ENCODE results near the gene TXNL4A. TPM values are rescaled to one million over a fixed set of nuclear protein-coding genes. Genes with fewer than 3 reads are reported as not detected.

Gene TXNL4A
- total RNA-seq, 2 donors from 2014 or later = 115 to 197 TPM

DNA sequence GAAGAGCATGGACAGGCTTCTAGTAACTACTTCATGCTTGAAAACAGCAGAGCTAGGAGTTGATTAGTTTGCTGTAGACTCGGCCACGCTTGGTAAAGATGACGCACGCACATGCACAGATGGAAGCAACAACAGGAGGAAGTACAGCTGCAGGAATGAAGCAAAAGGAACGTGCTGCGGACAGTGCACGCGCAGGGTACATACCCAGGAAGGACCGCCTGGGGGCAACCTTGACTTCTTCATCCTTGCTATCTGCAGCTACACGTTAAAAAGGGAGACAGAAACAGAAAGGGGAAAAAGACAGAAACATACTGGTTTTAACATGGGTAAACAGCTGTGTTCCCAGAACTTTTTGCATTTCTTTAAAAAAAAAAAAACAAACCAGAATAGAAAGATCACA, 54.6 kb downstream of the TXNL4A start:
- H3K36me3 Mint-ChIP-seq (ENCODE audit: low read depth) = peaks cover 93% of the 10 kb centered on the region
- H3K27me3 Mint-ChIP-seq = no peaks in the 10 kb centered on the region
- H3K9me3 Mint-ChIP-seq = peaks cover 32% of the 10 kb centered on the region

DNA sequence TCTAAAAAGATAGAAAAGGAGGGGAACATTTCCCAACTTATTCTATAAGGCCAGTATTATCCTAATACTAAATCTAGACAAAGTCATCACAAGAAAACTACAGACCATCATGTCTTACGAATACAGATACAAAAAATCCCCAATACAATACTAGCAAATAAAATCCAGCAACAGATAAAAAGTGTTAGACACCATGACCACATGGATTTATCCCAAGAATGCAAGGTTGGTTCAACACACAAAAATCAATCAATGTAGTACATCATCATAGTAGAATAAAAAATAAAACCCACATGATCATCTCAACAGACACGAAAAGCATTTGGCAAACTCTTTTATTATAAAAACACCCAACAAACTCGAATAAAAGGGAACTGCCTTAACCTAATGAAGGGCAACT, 55.5 kb downstream of the TXNL4A start:
- peaks cover 95% of the 10 kb centered on the region for H3K36me3 Mint-ChIP-seq (ENCODE audit: low read depth)
- H3K9me3 Mint-ChIP-seq = peaks cover 33% of the 10 kb centered on the region
- H3K27ac Mint-ChIP-seq = no peak overlapping the region
- no peak overlapping the region for H3K4me3 Mint-ChIP-seq
- no peaks in the 10 kb centered on the region for H3K27me3 Mint-ChIP-seq
- peaks cover 10% of the 10 kb centered on the region for H3K4me1 Mint-ChIP-seq
- no peak for ATAC-seq (replicated peaks)

More for the DNA sequence above, 54.6 kb downstream of the TXNL4A start:
- ATAC-seq (replicated peaks) = no peak
- peaks cover 10% of the 10 kb centered on the region for H3K4me1 Mint-ChIP-seq
- H3K27ac Mint-ChIP-seq = no peak overlapping the region
- H3K4me3 Mint-ChIP-seq = no peak overlapping the region

DNA sequence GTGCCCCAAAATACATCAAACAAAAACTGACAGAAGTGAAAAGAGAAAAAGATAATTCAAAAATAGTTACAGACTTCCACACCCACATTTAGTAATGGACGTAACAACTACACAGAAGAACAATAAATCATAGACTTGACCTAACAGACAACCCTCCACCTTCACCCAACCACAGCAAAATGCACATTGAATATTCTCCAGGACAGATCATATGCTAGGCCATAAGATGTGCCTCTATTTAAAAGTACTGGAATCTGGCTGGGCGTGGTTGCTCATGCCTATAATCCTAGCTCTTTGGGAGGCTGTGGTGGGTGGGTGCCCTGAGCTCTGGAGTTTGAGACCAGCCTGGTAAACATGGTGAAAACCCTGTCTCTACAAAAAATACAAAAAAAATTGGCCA, 56.9 kb downstream of the TXNL4A start:
- Mint-ChIP-seq H3K27ac (no peak overlapping the region), H3K4me1 (peaks cover 4% of the 10 kb centered on the region)

DNA sequence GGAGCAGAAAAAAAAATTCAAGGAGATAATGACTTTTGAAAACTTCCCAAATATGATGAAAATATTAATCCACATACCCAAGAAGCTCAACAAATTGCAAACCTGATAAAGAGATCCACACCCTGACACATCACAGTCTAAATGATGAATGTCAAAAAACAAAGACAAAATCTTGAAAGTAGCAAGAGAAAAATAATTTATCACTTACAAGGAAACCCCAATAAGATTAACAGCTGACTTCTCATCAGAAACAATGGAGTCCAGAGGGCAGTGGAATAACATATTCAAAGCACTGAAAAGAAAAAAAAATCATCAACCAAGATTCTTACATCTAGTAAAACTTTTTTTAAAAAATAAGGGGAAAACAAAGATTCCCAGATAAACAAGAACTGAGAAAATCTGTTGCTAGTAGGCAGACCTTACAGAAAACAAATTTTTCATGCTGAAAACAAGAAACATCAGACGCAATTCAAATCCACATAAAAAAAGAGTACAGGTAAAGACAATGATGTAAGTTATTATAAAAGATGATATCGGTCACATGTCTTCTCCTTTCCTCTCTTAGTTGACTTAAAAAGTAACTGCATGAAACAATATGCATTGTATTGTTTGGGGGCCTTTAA, 58.2 kb downstream of the TXNL4A start:
- ATAC-seq (replicated peaks) = no peak
- peaks cover 4% of the 10 kb centered on the region for H3K4me1 Mint-ChIP-seq

More for the DNA sequence above, 56.9 kb downstream of the TXNL4A start:
- Mint-ChIP-seq H3K9me3 (peaks cover 33% of the 10 kb centered on the region), H3K27me3 (no peaks in the 10 kb centered on the region), H3K4me3 (no peak overlapping the region), H3K36me3 (ENCODE audit: low read depth) (peaks cover 82% of the 10 kb centered on the region)
- no peak for ATAC-seq (replicated peaks)

DNA sequence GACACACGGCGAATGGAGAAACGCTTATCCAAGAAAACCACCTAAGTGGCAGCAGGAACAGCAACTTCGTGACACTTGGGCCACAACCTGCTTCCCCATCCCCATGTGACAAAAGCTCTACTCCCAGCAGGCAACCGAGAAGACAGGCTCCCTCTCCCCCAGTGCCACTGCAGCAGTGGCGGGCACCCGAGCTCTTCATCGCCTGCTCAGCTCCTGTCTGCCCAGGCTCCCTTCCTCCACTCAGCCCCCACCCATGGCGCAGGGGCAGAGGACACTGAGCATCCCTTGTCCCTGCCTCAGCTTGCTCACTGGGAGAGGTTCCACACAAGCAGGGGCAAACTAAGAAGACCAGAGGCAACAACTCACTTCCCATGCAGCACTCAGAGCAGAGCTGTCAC, 59.8 kb downstream of the TXNL4A start:
- H3K27me3 Mint-ChIP-seq = no peaks in the 10 kb centered on the region
- peaks cover 26% of the 10 kb centered on the region for H3K9me3 Mint-ChIP-seq
- ATAC-seq (replicated peaks) = no peak
- H3K4me3 Mint-ChIP-seq = no peak overlapping the region
- peaks cover 59% of the 10 kb centered on the region for H3K36me3 Mint-ChIP-seq (ENCODE audit: low read depth)
- no peak overlapping the region for H3K27ac Mint-ChIP-seq
- peaks cover 4% of the 10 kb centered on the region for H3K4me1 Mint-ChIP-seq

More for the DNA sequence above, 58.2 kb downstream of the TXNL4A start:
- H3K27me3 Mint-ChIP-seq = no peaks in the 10 kb centered on the region
- H3K4me3 Mint-ChIP-seq = no peak overlapping the region
- peaks cover 69% of the 10 kb centered on the region for H3K36me3 Mint-ChIP-seq (ENCODE audit: low read depth)
- no peak overlapping the region for H3K27ac Mint-ChIP-seq
- H3K9me3 Mint-ChIP-seq = peaks cover 26% of the 10 kb centered on the region

DNA sequence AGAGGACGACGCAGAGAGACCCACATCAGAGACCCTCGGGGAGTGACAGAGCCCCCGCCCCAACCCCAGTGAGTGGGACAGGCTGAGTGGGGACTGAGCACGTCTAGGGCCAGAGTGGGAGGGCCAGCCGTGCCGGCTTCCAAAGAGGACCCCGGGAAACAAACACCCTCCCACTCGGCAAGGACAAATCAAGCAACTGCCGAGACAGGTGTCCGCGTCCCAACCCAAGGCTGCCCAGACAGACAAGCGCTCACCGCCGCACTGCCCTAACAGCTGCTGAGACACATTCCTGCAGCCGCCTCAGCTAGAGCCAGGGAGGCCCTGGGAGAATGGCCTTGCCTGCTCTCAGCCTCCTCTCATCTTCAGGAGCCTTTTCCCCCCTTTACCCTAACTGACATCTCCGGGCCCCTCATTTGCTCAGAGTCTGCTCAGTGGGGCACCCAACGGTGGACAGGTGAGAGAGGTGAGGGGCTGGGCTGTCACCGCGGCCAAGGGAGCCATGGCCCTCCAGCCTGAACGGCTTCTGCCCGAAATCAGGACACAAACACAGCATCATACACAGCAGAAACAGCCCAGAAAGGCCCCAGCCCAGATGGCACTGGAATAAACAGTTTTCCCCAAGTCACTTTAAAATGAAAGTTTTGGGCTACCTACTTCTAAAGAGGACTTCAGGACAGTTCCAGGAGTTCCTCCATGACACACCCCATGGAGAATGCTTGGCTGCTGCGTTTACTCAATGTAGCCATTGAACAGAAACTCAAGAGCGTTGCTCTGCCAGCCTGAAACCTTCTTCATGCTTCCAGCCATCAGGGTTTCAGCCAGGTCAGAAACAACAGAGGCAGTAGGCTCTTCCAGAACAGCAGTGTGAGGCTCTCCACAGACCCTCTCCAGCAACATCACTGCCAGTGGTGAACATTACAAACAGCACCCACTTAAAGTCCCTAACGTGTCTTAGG, 60.5 kb downstream of the TXNL4A start:
- no peak overlapping the region for H3K4me3 Mint-ChIP-seq
- H3K27ac Mint-ChIP-seq = no peak overlapping the region
- no peak for ATAC-seq (replicated peaks)
- H3K36me3 Mint-ChIP-seq (ENCODE audit: low read depth) = peaks cover 57% of the 10 kb centered on the region
- H3K27me3 Mint-ChIP-seq = no peaks in the 10 kb centered on the region
- peaks cover 4% of the 10 kb centered on the region for H3K4me1 Mint-ChIP-seq
- peaks cover 22% of the 10 kb centered on the region for H3K9me3 Mint-ChIP-seq

DNA sequence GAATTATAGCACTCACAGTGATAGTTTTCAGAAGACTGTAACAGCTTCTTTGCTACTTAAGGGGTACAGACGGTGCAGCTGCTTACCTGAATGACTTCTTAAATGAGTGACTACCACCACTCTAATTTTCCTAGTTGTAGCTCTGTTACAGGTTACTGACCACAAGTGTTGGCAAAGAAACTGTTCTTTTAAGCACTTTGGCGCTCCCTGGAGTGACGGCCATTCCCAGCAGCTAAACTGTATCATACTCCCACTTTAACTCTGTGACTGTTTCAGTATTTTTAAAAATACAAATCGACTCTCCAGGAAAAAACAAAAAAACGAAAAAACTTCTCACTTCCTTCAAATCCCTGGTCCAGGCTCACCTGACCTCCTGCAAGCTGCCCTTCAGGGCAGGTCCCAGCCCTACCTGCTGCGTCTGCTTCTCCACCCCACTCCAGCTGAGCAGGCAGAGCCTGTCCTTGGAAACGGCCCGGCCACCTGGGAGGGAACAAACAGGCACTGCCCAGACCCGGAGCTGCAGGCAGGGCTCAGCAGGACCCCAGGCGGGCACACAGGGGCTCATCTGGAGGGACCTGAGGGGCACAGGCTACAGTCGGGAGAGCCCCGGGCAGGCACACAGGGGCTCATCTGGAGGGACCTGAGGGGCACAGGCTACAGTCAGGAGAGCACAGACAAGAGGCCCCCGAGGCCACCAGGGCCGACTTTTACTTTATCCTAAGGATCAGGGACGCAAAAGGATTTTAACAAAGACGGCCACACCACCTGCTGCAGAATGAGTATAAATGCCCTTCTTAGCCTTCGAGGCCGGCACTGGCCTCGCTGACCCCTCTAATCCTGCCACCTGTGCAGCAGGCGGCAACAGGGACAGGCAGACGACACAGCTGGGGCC, 61.4 kb downstream of the TXNL4A start:
- peaks cover 4% of the 10 kb centered on the region for H3K4me1 Mint-ChIP-seq
- no peaks in the 10 kb centered on the region for H3K27me3 Mint-ChIP-seq
- H3K36me3 Mint-ChIP-seq (ENCODE audit: low read depth) = peaks cover 48% of the 10 kb centered on the region
- no peak overlapping the region for H3K4me3 Mint-ChIP-seq
- ATAC-seq (replicated peaks) = no peak
- H3K27ac Mint-ChIP-seq = no peak overlapping the region
- H3K9me3 Mint-ChIP-seq = peaks cover 16% of the 10 kb centered on the region

DNA sequence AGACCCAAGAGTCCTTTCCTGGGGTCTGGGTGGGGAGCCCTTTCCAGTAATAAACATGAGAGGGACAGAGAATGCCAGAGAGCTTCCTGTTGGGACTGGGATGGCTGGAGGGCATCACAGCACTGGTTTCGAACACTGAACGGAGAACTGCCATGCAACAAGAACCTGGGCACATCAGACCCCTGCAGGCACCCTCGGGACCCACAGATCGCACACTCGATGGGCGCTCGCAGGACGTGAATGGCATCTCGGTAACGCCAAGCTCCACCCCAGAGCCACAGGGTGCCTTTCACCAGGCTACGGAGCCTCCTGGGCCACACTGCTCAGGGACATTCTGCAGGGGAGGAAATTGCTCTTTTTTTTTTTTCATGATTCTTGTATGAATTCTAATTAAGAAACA, 62.1 kb downstream of the TXNL4A start:
- peaks cover 42% of the 10 kb centered on the region for H3K36me3 Mint-ChIP-seq (ENCODE audit: low read depth)
- no peak for ATAC-seq (replicated peaks)
- no peaks in the 10 kb centered on the region for H3K27me3 Mint-ChIP-seq
- no peak overlapping the region for H3K27ac Mint-ChIP-seq
- peaks cover 4% of the 10 kb centered on the region for H3K4me1 Mint-ChIP-seq
- no peak overlapping the region for H3K4me3 Mint-ChIP-seq
- H3K9me3 Mint-ChIP-seq = peaks cover 14% of the 10 kb centered on the region

DNA sequence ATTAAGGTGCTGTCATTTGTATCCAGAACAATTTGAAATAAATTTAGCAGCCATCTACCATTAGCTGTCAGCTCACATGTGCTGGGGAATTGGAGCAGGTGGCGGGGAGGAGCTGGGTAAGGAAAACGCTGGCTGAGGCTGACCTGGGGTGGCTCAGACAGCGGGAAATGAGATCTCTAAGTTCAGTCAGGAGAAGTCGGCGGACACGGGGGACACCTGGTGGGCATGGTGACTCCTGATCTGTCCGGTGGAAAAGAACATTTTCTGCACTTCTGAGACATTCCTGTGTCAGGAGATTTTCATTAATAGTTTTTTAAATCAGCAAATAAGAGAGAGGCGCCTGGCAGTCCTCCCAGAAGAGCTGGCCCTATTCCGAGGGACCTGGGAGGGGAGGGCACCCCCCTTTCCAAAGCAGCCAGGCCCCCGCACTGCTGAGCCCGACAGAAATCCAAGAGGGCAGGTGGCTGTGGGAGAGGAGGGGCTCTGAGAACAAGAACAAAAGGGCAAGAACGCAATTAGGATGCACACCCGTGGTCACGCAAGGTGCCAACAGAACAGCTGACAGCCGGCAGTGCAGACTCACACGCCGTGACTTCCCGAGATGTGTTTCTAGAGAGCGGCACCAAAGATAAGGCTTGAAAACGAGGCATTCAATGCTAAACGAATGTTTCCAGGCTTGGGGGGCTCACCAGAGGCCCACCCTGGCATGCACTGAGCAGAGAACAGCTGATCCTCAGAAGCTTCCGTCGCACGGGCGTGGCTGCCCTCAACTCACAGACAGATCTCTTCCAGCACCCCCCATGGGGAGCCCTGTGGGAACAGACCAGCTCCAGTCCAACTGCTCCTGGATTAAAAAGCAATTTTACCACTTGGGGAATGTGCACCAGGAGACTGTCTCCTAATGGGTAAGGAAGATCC, 63.3 kb downstream of the TXNL4A start:
- Mint-ChIP-seq H3K36me3 (ENCODE audit: low read depth) (peaks cover 34% of the 10 kb centered on the region), H3K4me1 (peaks cover 4% of the 10 kb centered on the region)
- ATAC-seq (replicated peaks) = no peak

DNA sequence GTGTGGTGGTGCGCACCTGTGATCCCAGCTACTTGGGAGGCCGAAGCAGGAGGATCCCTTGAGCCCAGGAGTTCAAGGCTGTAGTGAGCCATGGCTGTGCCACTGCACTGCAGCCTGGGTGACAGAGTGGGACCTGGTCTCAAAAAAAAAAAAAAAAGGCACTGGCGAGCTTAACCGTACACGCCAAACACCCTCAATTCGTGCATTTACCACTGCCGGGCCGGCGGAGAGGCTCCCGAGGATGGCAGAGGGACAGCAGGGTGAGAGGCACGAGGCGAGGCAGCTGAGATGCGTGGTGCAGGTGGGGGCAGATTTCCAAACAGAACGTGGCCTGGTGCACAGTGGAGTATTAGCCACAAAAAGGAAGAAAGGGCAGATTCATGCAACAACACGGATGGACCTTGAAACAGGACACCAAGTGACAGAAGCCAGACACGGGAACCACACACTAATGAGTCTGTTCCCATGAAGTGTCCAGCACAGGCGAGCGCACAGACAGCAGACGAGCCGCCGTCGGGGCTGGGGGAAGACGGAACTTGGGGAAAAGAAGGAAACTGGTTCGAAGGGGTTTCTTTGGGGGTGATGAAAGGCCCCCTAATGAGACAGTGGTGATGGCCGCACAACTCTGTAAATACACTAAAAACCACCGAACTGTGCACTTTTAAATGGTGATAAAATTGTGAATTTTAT, 64.3 kb downstream of the TXNL4A start:
- H3K4me3 Mint-ChIP-seq = no peak overlapping the region
- peaks cover 23% of the 10 kb centered on the region for H3K36me3 Mint-ChIP-seq (ENCODE audit: low read depth)
- peaks cover 2% of the 10 kb centered on the region for H3K4me1 Mint-ChIP-seq
- H3K27me3 Mint-ChIP-seq = no peaks in the 10 kb centered on the region
- no peak overlapping the region for H3K27ac Mint-ChIP-seq
- ATAC-seq (replicated peaks) = no peak
- peaks cover 3% of the 10 kb centered on the region for H3K9me3 Mint-ChIP-seq

More for the DNA sequence above, 63.3 kb downstream of the TXNL4A start:
- Mint-ChIP-seq H3K4me3 (no peak overlapping the region), H3K9me3 (peaks cover 11% of the 10 kb centered on the region), H3K27me3 (no peaks in the 10 kb centered on the region), H3K27ac (no peak overlapping the region)

DNA sequence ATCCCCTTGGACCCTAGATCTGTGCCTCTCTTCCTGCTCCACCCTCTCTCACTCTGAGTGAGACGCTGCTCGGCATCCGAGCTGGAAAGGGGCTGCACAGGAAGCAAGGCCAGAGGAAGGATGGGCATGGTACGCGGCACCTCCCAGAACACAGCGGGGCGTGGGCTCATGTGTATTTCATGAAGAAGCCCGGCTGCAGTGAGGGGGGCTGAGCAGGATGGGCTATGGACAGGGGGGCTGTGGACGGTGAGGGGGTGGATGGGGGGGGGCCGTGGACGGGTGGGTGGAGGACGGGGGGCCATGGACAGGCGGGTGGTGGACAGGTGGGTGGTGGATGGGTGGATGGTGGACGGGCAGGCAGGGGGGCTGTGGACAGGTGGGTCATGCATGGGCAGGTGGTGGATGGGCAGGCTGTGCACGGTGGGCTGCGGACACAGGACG, 65.4 kb downstream of the TXNL4A start:
- peaks cover 16% of the 10 kb centered on the region for H3K36me3 Mint-ChIP-seq (ENCODE audit: low read depth)
- H3K4me3 Mint-ChIP-seq = no peak overlapping the region
- H3K4me1 Mint-ChIP-seq = no peaks in the 10 kb centered on the region
- no peak overlapping the region for H3K27ac Mint-ChIP-seq
- H3K27me3 Mint-ChIP-seq = no peaks in the 10 kb centered on the region
- ATAC-seq (replicated peaks) = no peak
- H3K9me3 Mint-ChIP-seq = no peaks in the 10 kb centered on the region

DNA sequence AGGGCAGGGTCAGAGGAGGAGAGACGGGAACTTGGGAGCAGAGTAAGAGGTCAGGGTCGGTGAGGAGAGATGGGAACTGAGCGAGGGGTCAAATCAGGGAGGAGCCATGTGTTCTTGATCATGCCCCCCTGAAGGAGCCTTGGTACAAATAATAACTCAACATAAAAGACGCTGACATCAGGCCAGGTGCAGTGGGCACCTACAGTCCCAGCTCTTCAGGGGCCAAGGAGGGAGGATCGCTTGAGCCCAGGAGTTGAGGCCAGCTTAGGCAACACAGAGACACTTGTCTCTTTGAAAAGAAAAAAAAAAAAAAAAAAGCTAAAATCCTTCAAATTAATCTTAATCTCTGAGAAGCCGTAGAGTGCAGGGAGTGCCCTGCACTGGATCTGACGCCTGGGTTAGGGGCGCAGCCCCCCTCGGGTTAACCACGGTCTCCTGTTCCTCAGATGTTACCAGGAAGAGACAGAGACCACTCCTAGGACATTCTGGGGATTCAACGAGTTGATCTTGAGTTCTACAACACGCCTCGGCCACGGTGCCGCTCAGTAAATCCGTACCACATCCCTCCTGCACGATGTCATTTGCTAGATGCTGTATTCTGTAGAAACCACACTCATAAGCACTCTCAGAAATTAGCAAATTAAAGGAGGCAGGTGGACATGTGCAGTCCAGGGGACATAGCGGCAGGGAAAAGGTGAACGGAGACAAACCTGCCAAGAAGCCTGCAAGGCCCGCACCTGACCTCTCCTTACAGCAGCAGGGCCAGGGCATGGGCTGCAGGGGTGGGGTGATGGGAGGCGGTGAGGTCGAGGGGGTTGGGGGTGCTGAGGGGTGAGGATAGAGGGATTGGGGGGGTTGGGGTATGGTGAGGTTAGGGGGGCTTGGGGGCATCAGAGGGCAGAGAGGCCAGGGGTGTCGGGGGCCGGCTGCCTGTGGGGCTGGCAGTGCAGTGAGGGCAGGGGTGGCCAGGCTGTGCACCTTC, 66.1 kb downstream of the TXNL4A start:
- no peaks in the 10 kb centered on the region for H3K4me1 Mint-ChIP-seq
- no peaks in the 10 kb centered on the region for H3K9me3 Mint-ChIP-seq
- no peak for ATAC-seq (replicated peaks)
- H3K27ac Mint-ChIP-seq = no peak overlapping the region
- no peak overlapping the region for H3K4me3 Mint-ChIP-seq
- H3K36me3 Mint-ChIP-seq (ENCODE audit: low read depth) = peaks cover 17% of the 10 kb centered on the region
- no peaks in the 10 kb centered on the region for H3K27me3 Mint-ChIP-seq
